Stimulated activated CD4-positive, alpha-beta T cell treated with anti-CD3 and anti-CD28 coated beads, Interleukin-1b, Interleukin-23, amount 100 ng/mL, for 48 hours (primary cell): ENCODE results near the gene ERP27.

Source experiments
- DNase-seq: peaks from one replicate; pipeline ENCODE4 v3.0.0-alpha.2; 2020

Gene ERP27

GRCh38 chr12:14959463-14959862, 21.1 kb upstream of the ERP27 start:
- no peak for DNase-seq

- DNase-seq: peak; percentile 38
These were observed 20.7 kb upstream of the ERP27 start for GRCh38 chr12:14959126-14959440.

- no peak for DNase-seq
These were observed 20.2 kb upstream of the ERP27 start for GRCh38 chr12:14958361-14959125.

- DNase-seq: no peak
These were observed 19.3 kb upstream of the ERP27 start for GRCh38 chr12:14957551-14958168.

GRCh38 chr12:14956905-14957304, 18.6 kb upstream of the ERP27 start:
- no peak for DNase-seq

- DNase-seq: peak; percentile 51
These were observed 17.9 kb upstream of the ERP27 start for GRCh38 chr12:14956024-14956891.

GRCh38 chr12:14954269-14954668, 15.9 kb upstream of the ERP27 start:
- no peak for DNase-seq

GRCh38 chr12:14953752-14954151, 15.4 kb upstream of the ERP27 start:
- no peak for DNase-seq

GRCh38 chr12:14952299-14952921, 14.1 kb upstream of the ERP27 start:
- DNase-seq: no peak

- no peak for DNase-seq
These were observed 13.5 kb upstream of the ERP27 start for GRCh38 chr12:14951851-14952250.

GRCh38 chr12:14950982-14951746, 12.8 kb upstream of the ERP27 start:
- no peak for DNase-seq

- peak; percentile 53 for DNase-seq
These were observed 12.1 kb upstream of the ERP27 start for GRCh38 chr12:14950421-14950820.

- peak; percentile 49 for DNase-seq
These were observed 11.3 kb upstream of the ERP27 start for GRCh38 chr12:14949631-14950030.

GRCh38 chr12:14948672-14949071, 10.3 kb upstream of the ERP27 start:
- peak; percentile 61 for DNase-seq

- no peak for DNase-seq
These were observed 8.5 kb upstream of the ERP27 start for GRCh38 chr12:14946861-14947260.

GRCh38 chr12:14946162-14946561, 7.8 kb upstream of the ERP27 start:
- no peak for DNase-seq

GRCh38 chr12:14942196-14942931, 4.0 kb upstream of the ERP27 start:
- DNase-seq: no peak

- DNase-seq: no peak
These were observed 3.0 kb upstream of the ERP27 start for GRCh38 chr12:14941369-14941768.

- DNase-seq: no peak
These were observed 648 bp downstream of the ERP27 start for GRCh38 chr12:14937689-14938088.

GRCh38 chr12:14937014-14937413, 1.3 kb downstream of the ERP27 start:
- no peak for DNase-seq

GRCh38 chr12:14936224-14936861, 2.0 kb downstream of the ERP27 start:
- no peak for DNase-seq
